CD4-positive, alpha-beta T cell treated with Interleukin-1 beta for 1 hour (primary cell): ENCODE results near the gene CHMP2A.
A peak's percentile ranks its signal among the peaks of the same experiment; 100 is the strongest.
"Not testable (repeated sequence)": the region's sequence is repeated elsewhere in the genome, so short reads cannot be mapped to it uniquely, and the experiment has no call there.

Experiments
- DNase-seq, 2 donors: peaks; one replicate each; pipeline ENCODE4 v3.0.0-alpha.2; 2020 to 2022

The CHMP2A gene

GRCh38 chr19:58554494-58555368, at the start of gene CHMP2A:
TSS of gene CHMP2A (minus strand) at chr19:58555105. CDS start at chr19:58554212, 893 bp downstream.
- peak; percentile 98 for DNase-seq

GRCh38 chr19:58586133-58586765, 31.3 kb upstream of the CHMP2A start:
- no peak for DNase-seq

- DNase-seq, result no peak
These were observed 30.7 kb upstream of the CHMP2A start for GRCh38 chr19:58585442-58586132.

GRCh38 chr19:58584498-58585441, 29.9 kb upstream of the CHMP2A start:
- DNase-seq, result no peak

- DNase-seq, result no peak
These were observed 28.1 kb upstream of the CHMP2A start for GRCh38 chr19:58582985-58583384.

- peak; percentile 90 to 91 for DNase-seq
These were observed 26.6 kb upstream of the CHMP2A start for GRCh38 chr19:58581227-58582141.

GRCh38 chr19:58579473-58580142, 24.7 kb upstream of the CHMP2A start:
- DNase-seq, result no peak

- no peak for DNase-seq
These were observed 23.4 kb upstream of the CHMP2A start for GRCh38 chr19:58578012-58578925.

GRCh38 chr19:58577581-58577980, 22.7 kb upstream of the CHMP2A start:
- DNase-seq, result not testable (repeated sequence)

- peak; percentile 85 to 89 for DNase-seq
These were observed 20.5 kb upstream of the CHMP2A start for GRCh38 chr19:58575183-58576041.

- no peak for DNase-seq
These were observed 18.8 kb upstream of the CHMP2A start for GRCh38 chr19:58573658-58574164.

GRCh38 chr19:58572818-58573657, 18.1 kb upstream of the CHMP2A start, which contains the start of gene MZF1:
TSS of gene MZF1 (minus strand) at chr19:58573335. CDS start at chr19:58571389, 1,946 bp downstream.
- DNase-seq, result peak; percentile 100

- DNase-seq, result no peak
These were observed 17.3 kb upstream of the CHMP2A start for GRCh38 chr19:58572026-58572817.

GRCh38 chr19:58571575-58571947, 16.7 kb upstream of the CHMP2A start:
- no peak for DNase-seq

- DNase-seq, result no peak
These were observed 16.1 kb upstream of the CHMP2A start for GRCh38 chr19:58570770-58571574.
